Neuron (in vitro differentiated cells): ENCODE measurements around the gene LHX5.
A peak's percentile ranks its signal among the peaks of the same experiment; 100 is the strongest.
"Not testable (repeated sequence)": the region's sequence is repeated elsewhere in the genome, so short reads cannot be mapped to it uniquely, and the experiment has no call there.

ENCODE experiments used
- H2AFZ ChIP-seq: one replicate; pipeline ENCODE4 v1.6.1; 2013; ENCODE audit warnings: low read depth, mild to moderate bottlenecking, inconsistent platforms, low read length, moderate library complexity
- H3K27me3 ChIP-seq: one replicate; pipeline ENCODE4 v1.6.1; 2013; ENCODE audit warnings: low read length; ENCODE audit not compliant: insufficient read depth
- H3K36me3 ChIP-seq: one replicate; pipeline ENCODE4 v1.6.1; 2013; ENCODE audit warnings: low read length; ENCODE audit not compliant: insufficient read depth
- H3K4me1 ChIP-seq: one replicate; pipeline ENCODE4 v1.6.1; 2013; ENCODE audit warnings: low read length; ENCODE audit not compliant: insufficient read depth
- H3K4me3 ChIP-seq: 2 replicates; pipeline ENCODE4 v1.5.1; 2013; ENCODE audit warnings: mild to moderate bottlenecking, low read length, moderate library complexity
- H3K9me3 ChIP-seq: one replicate; pipeline ENCODE4 v1.6.1; 2013; ENCODE audit warnings: low read length

The LHX5 gene

GRCh38 chr12:113471619-113472171 is at the start of gene LHX5:
TSS of gene LHX5 (minus strand) at chr12:113471871. CDS start at chr12:113471498, 373 bp downstream.
- Histone ChIP-seq H3K9me3 (no peaks in the 10 kb centered on the region), H2AFZ (no peak within 1 kb of the TSS), H3K27me3 (peaks cover 97% of the 10 kb centered on the region), H3K4me1 (peaks cover 28% of the 10 kb centered on the region), H3K4me3 (peak within 1 kb of the TSS; percentile 54), H3K36me3 (no peaks in the 10 kb centered on the region)

GRCh38 chr12:113519464-113520307 is 48.0 kb upstream of the LHX5 start:
- Histone ChIP-seq H3K9me3 (peaks cover 2% of the 10 kb centered on the region), H2AFZ (no peak overlapping the region), H3K4me1 (peaks cover 12% of the 10 kb centered on the region), H3K4me3 (no peak overlapping the region), H3K27me3 (peaks cover 54% of the 10 kb centered on the region), H3K36me3 (no peaks in the 10 kb centered on the region)

GRCh38 chr12:113515082-113515856 is 43.6 kb upstream of the LHX5 start:
- Histone ChIP-seq H3K9me3 (peaks cover 2% of the 10 kb centered on the region), H3K27me3 (peaks cover 42% of the 10 kb centered on the region), H3K4me1 (peaks cover 12% of the 10 kb centered on the region), H3K36me3 (no peaks in the 10 kb centered on the region), H2AFZ (no peak overlapping the region), H3K4me3 (no peak overlapping the region)

DNA sequence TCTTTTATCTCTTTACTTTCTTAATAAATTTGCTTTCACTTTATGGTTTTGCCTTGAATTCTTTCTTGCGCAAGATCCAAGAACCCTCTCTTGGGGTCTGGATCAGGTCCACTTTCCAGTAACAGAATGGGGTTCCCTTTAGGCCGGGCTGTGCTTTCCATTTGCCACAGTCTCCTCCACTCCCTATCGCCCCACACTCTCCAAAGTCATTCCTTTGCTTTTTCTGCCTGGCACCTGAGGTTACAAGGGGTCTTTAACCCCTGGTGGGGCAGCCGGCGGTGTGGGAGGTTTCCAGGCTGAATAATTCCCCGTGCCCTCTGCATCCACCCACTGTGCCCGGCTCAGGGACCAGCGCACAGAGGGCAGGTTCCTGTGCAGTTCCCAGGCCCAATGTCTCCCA is 42.9 kb upstream of the LHX5 start:
- no peak overlapping the region for H3K4me3 ChIP-seq
- no peaks in the 10 kb centered on the region for H3K36me3 ChIP-seq
- peaks cover 42% of the 10 kb centered on the region for H3K27me3 ChIP-seq
- H3K9me3 ChIP-seq = peaks cover 2% of the 10 kb centered on the region
- H3K4me1 ChIP-seq = peaks cover 11% of the 10 kb centered on the region
- H2AFZ ChIP-seq = no peak overlapping the region

GRCh38 chr12:113512568-113512967 is 40.9 kb upstream of the LHX5 start:
- no peak overlapping the region for H2AFZ ChIP-seq
- peaks cover 35% of the 10 kb centered on the region for H3K27me3 ChIP-seq
- H3K36me3 ChIP-seq = no peaks in the 10 kb centered on the region
- H3K9me3 ChIP-seq = no peaks in the 10 kb centered on the region
- H3K4me1 ChIP-seq = peaks cover 6% of the 10 kb centered on the region
- no peak overlapping the region for H3K4me3 ChIP-seq

DNA sequence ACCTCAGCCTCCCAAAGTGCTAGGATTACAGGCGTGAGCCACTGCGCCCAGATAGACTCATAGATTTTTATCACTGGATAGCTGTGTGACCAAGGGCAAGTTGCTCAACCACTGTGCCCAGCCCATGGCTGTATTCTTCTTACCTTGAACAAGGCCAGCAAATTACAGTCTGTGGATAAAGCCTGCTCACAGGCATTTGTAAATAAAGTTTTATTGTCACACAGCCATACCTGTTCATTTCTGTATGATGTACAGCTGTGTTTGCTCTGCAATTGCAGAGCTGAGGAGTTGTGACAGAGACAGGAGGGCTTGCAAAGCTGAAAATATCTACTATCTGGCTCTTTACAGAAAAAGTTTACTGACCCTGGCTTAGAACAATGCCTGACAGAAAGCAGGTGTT is 35.2 kb upstream of the LHX5 start:
- Histone ChIP-seq H3K4me1 (no peaks in the 10 kb centered on the region), H3K9me3 (no peaks in the 10 kb centered on the region), H2AFZ (no peak overlapping the region), H3K27me3 (peaks cover 14% of the 10 kb centered on the region), H3K4me3 (no peak overlapping the region), H3K36me3 (no peaks in the 10 kb centered on the region)

- Histone ChIP-seq H3K27me3 (peaks cover 14% of the 10 kb centered on the region), H3K4me3 (no peak overlapping the region), H3K9me3 (no peaks in the 10 kb centered on the region), H3K36me3 (no peaks in the 10 kb centered on the region), H3K4me1 (peaks cover 3% of the 10 kb centered on the region), H2AFZ (no peak overlapping the region)
Observed at GRCh38 chr12:113505941-113506340, 34.3 kb upstream of the LHX5 start.

DNA sequence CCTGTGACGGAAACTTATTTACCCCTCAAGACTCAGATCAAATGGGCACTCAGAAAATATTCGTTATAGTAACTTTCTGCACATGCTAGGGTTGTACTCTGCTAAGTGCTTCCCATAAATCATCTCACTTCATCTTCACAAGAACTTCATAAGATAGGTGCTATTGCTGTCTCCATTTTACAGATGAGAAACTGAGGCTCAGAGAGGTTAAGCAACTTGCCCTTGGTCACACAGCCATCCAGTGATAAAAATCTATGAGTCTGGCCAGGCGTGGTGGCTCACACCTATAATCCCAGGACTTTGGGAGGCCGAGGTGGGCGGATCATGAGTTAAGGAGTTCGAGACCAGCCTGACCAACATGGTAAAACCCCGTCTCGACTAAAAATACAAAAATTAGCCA is 33.2 kb upstream of the LHX5 start:
- no peak overlapping the region for H2AFZ ChIP-seq
- no peak overlapping the region for H3K4me3 ChIP-seq
- H3K27me3 ChIP-seq = peaks cover 17% of the 10 kb centered on the region
- H3K9me3 ChIP-seq = no peaks in the 10 kb centered on the region
- H3K36me3 ChIP-seq = no peaks in the 10 kb centered on the region
- peaks cover 6% of the 10 kb centered on the region for H3K4me1 ChIP-seq

- H3K4me1 ChIP-seq = peaks cover 10% of the 10 kb centered on the region
- no peaks in the 10 kb centered on the region for H3K9me3 ChIP-seq
- H2AFZ ChIP-seq = no peak overlapping the region
- no peaks in the 10 kb centered on the region for H3K36me3 ChIP-seq
- no peak overlapping the region for H3K4me3 ChIP-seq
- peaks cover 24% of the 10 kb centered on the region for H3K27me3 ChIP-seq
Observed at GRCh38 chr12:113500782-113501311, 29.2 kb upstream of the LHX5 start.

DNA sequence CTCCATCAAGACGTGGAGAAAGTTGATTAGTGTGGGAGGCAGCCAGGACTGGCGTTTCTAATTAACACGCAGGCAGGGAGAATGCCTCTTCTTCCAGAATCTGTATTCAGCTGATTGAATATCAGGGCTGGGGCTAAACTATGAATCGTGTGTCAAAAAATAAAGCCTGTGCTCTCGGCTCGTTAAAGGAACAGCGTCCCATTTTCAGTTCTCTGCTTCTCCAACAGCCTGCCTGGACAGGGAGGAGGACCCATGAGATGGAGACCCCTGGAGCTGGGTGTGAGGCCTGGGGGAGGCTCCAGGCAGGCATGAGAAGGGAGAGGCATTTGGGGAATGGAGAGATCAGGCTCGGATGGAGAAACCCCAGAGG is 28.6 kb upstream of the LHX5 start:
- Histone ChIP-seq H3K9me3 (no peaks in the 10 kb centered on the region), H2AFZ (no peak overlapping the region), H3K27me3 (peaks cover 23% of the 10 kb centered on the region), H3K4me3 (no peak overlapping the region), H3K36me3 (no peaks in the 10 kb centered on the region), H3K4me1 (peaks cover 10% of the 10 kb centered on the region)

- peaks cover 10% of the 10 kb centered on the region for H3K4me1 ChIP-seq
- H2AFZ ChIP-seq = no peak overlapping the region
- peaks cover 25% of the 10 kb centered on the region for H3K27me3 ChIP-seq
- no peaks in the 10 kb centered on the region for H3K36me3 ChIP-seq
- H3K4me3 ChIP-seq = no peak overlapping the region
- H3K9me3 ChIP-seq = no peaks in the 10 kb centered on the region
Observed at GRCh38 chr12:113498490-113498889, 26.8 kb upstream of the LHX5 start.

- no peaks in the 10 kb centered on the region for H3K36me3 ChIP-seq
- H3K4me1 ChIP-seq = peaks cover 10% of the 10 kb centered on the region
- H3K9me3 ChIP-seq = no peaks in the 10 kb centered on the region
- no peak overlapping the region for H3K4me3 ChIP-seq
- H2AFZ ChIP-seq = no peak overlapping the region
- peaks cover 25% of the 10 kb centered on the region for H3K27me3 ChIP-seq
Observed at GRCh38 chr12:113497693-113498092, 26.0 kb upstream of the LHX5 start.

- not testable (repeated sequence) for H2AFZ ChIP-seq, H3K4me3 ChIP-seq, H3K4me1 ChIP-seq, H3K36me3 ChIP-seq, H3K9me3 ChIP-seq
- H3K27me3 ChIP-seq = peaks cover 25% of the 10 kb centered on the region
Observed at GRCh38 chr12:113495941-113496340, 24.3 kb upstream of the LHX5 start.
